PFSK-1 (cell line): ENCODE measurements around the gene NKX2-4.

Experiments used
- FOXP2 ChIP-seq: optimal IDR thresholded peaks from 2 replicates; pipeline ENCODE3; 2011; ENCODE audit warnings: borderline replicate concordance, control low read depth, inconsistent platforms; ENCODE audit not compliant: insufficient read depth; ENCODE audit errors: extremely low read length, extremely low read depth
- POLR2AphosphoS5 ChIP-seq: IDR thresholded peaks from 2 replicates; pipeline ENCODE4 v1.6.1; 2012; ENCODE audit warnings: low read depth, mild to moderate bottlenecking, control low read depth, low read length, moderate library complexity
- REST ChIP-seq, 2 experiments: IDR thresholded peaks; 2 replicates each; pipeline versions ENCODE4 v1.6.1 to v1.8.0; 2011 to 2012; ENCODE audit warnings: low read depth in 2 of 2, low read length in 2 of 2, control low read depth in 1 of 2, inconsistent platforms in 1 of 2, mild to moderate bottlenecking in 1 of 2, moderate library complexity in 1 of 2; ENCODE audit not compliant: insufficient read depth in 1 of 2
- TAF1 ChIP-seq: IDR thresholded peaks from 2 replicates; pipeline ENCODE4 v1.6.1; 2012; ENCODE audit warnings: low read length, control low read depth, borderline replicate concordance; ENCODE audit not compliant: insufficient read depth

GRCh38 chr20:21395666-21396598, 1.4 kb downstream of the NKX2-4 start:
- no peak for TF ChIP-seq POLR2AphosphoS5
- TF ChIP-seq TAF1: no peak
- no peak for TF ChIP-seq REST (IDR thresholded peaks at IDR 0.05; ENCODE audit: insufficient read depth in 1 of 2, low read depth in 2 of 2, low read length in 2 of 2)
- no peak for TF ChIP-seq FOXP2
